VCaP (cell line): ENCODE measurements around the gene IGF2BP2.

Experiments
- H3K27ac ChIP-seq: fragments of 450-650 bp; 2 replicates; pipeline ENCODE4 v1.5.1; 2017
- TF ChIP-seq, protein P1 (sequence below): fragments of 450-650 bp; conservative IDR thresholded peaks from 2 replicates; pipeline ENCODE4 v1.5.1; 2017; ENCODE audit warnings: mild to moderate bottlenecking, moderate library complexity

IGF2BP2 gene

DNA sequence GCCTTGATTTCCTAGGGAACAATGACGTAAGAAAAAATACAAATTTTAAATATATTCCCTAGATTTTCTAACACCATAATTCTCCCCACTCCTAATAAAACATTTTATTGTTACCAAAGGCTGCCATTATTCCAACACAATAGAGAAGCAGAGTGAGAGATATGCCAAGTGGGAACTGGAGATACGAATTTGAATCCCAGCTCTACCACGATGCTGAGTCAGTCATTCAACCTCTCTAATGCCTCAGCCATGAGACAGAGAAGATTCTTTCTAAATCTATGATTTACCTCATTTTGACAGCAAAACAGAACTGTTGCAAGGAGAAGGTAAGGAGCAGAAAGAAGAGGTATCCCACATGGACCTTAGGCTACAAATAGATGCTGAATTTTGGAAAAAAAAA lies 112.5 kb downstream of the IGF2BP2 start:
- no peak overlapping the region for H3K27ac ChIP-seq

DNA sequence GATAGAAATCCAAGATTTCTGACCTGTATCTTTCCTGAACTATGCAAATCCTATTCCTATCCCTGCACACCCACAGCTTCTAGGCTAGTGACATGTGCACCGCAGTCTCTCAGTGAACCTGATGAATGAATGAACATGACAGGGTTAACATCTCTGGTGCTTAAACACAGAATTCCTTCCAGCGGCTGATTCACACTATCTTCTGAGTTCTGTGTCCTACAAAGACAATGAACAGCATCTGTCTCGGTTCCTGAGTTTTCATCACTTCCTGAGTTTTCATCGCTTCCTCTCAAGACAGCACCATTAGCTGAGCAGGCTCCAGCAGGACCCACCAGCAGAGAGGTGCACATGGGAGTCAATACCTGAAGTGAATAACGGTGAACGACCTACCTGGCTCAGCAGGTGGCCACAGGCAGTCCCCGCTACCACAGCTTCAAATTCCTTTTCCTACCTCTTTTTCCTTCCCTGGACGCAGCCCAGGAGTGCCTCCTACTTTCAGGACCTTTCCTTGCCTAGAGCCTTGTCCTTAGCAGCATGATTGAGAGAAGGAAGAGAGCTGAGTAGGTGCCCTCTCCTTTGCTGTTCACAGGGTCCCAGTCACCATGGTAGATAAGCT lies 113.5 kb downstream of the IGF2BP2 start:
- TF ChIP-seq, protein P1, sequence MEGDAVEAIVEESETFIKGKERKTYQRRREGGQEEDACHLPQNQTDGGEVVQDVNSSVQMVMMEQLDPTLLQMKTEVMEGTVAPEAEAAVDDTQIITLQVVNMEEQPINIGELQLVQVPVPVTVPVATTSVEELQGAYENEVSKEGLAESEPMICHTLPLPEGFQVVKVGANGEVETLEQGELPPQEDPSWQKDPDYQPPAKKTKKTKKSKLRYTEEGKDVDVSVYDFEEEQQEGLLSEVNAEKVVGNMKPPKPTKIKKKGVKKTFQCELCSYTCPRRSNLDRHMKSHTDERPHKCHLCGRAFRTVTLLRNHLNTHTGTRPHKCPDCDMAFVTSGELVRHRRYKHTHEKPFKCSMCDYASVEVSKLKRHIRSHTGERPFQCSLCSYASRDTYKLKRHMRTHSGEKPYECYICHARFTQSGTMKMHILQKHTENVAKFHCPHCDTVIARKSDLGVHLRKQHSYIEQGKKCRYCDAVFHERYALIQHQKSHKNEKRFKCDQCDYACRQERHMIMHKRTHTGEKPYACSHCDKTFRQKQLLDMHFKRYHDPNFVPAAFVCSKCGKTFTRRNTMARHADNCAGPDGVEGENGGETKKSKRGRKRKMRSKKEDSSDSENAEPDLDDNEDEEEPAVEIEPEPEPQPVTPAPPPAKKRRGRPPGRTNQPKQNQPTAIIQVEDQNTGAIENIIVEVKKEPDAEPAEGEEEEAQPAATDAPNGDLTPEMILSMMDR, result no peak
- no peak overlapping the region for H3K27ac ChIP-seq

More for the DNA sequence above, 112.5 kb downstream of the IGF2BP2 start:
- TF ChIP-seq, protein P1, result no peak

DNA sequence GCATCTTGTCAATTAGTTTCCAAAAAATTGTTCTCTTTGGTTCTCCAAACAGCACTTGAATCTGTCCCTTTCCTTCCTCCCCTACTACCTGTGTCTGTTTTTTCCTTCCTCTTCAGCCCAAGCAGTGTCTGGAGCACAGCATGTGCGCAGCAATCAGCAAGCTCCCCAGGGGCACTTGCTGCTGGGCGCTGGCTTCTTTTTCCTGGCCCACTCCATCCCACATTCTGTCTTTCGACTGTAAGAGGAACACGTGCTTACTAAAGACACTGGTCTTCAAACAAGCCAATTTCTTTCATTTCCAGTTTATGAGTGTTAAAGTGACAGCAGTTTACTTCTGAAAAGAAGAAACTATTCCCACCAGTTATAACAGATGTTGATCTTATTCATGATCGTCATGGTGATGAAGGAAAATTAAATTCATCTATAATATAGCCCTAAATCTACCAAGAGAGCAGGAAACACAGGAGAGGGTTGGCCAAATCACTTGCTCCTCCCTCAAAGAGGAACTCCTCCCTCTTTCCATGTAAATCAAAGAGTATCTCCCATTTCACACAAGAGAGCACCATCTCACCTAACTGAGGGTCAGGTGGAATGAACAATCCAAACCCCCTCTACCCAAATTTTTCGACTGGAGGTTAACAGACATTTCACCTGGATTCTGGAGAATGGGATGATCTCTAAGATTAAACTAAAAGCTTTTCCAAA lies 115.4 kb downstream of the IGF2BP2 start:
- H3K27ac ChIP-seq, result no peak overlapping the region
- TF ChIP-seq, protein P1, result no peak

DNA sequence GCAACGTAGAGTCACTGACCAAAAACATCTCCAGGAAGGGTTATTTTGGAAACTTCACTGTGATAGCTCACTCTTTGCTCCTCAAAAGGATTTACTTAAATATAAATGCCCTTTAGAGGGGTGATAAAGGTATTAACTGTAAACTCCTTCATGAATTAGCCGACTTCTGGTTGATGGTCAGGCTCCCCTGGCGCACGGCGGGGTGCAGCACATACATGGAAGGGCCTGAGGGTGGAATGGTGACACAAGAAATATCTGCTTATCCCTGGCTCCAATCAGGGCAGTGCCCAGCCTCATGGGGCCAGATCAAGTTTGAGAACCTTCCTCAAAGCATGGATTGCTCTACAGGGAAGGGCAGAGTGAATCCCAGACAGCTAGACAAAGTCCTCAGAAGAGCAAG lies 116.5 kb downstream of the IGF2BP2 start:
- H3K27ac ChIP-seq, result no peak overlapping the region
- TF ChIP-seq, protein P1, result no peak

DNA sequence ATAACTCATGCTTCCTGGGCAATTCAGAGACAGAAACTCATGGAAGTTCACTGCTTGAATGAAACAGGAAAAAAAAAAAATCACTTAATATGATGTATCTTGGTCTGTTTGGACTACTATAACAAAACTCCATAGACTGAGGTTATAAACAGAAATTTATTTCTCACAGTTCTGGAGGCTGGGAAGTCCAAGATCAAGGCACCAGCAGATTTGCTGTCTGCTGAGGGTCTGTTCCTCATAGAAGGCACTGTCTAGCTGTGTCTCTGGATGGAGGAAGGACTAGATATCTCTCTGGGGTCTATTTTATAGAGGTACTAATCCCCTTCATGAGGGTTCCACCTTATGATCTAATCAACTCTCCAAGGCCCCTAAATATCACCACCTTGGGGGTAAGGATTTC lies 119.3 kb downstream of the IGF2BP2 start:
- H3K27ac ChIP-seq, result no peak overlapping the region
- TF ChIP-seq, protein P1, result no peak

DNA sequence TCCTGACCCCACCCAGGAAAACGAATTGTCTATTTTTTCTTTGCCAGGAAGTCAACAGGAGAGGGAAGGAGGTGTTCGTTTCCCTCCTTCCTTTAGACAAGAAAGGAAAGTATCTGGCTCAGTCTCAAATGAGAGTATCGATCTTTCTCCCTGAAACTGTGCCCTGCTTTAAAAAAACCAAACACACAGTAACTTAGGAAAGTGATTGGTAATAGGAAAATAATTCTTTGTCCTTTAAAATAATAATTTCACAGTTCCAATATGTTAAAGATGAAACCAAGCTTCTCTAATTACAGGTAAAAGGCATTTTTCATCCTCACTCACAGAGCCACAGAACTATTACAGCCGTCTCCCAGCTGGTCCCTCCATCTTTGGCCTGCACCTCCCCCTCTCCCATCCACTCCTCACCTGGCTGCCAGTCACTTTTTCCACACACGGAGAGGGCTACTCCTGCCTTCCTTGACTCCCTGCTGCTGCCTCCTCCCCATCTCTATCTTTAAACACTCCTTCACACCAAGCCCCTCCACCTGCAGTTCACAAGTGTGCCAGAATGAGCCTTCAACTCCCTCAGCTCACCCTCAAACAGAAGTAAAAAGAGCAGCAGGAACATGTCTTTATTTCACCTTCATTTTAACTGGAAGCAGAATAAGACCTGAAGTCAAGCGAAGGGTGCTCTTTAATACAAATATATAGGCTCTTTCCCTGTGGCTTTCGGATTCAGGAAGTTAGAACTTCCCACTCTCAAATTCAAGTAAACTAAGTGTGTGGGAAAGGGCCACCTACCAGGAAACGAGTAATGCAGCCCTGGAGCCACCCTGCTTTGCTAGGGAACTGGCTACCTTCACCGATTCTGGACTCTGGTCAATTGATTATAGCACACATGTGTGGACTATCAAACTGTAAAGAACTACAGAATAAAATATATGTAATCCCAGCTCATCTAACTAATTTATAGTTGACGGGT lies 122.3 kb downstream of the IGF2BP2 start:
- no peak overlapping the region for H3K27ac ChIP-seq
- TF ChIP-seq, protein P1, result no peak
